BJ (cell line): ENCODE data around the gene IPO8. TPM values are rescaled to one million over a fixed set of nuclear protein-coding genes. Genes with fewer than 3 reads are reported as not detected.

Experiments used
- CTCF ChIA-PET: fragments of 350-600 bp; formaldehyde crosslinking; extraction: SDS; loops from one replicate; lab custom pipeline; 2021; ENCODE audit warnings: antibody characterized with exemption, inconsistent platforms; lab: Yijun Ruan, JAX
- POLR2A ChIA-PET: fragments of 300-600 bp; sonication (Branson Sonifier 250); formaldehyde crosslinking; extraction: SDS; loops from one replicate; lab custom pipeline; 2021; ENCODE audit warnings: antibody characterized with exemption; lab: Charles Lee
- DNase-seq: peaks from one replicate; pipeline ENCODE4 v3.0.0-alpha.2; 2011; ENCODE audit warnings: low read depth
- H3K27me3 ChIP-seq: 2 replicates; pipeline ENCODE4 v1.6.0; 2011; ENCODE audit warnings: low read length; ENCODE audit not compliant: control insufficient read depth, insufficient read depth
- H3K36me3 ChIP-seq: 2 replicates; pipeline ENCODE4 v1.5.1; 2011; ENCODE audit warnings: low read length; ENCODE audit not compliant: control insufficient read depth, insufficient read depth
- H3K4me3 ChIP-seq: 2 replicates; pipeline ENCODE4 v1.5.1; 2011; ENCODE audit warnings: low read depth, mild to moderate bottlenecking, control low read depth, low read length
- CTCF ChIP-seq: IDR thresholded peaks from 2 replicates; pipeline ENCODE4 v1.5.1; 2011; ENCODE audit warnings: low read depth, mild to moderate bottlenecking, control low read depth, inconsistent platforms, low read length, moderate library complexity; ENCODE audit not compliant: insufficient read depth
- polyA plus RNA-seq: library from polyadenylated mRNA; depleted of rRNA; stranded (reverse); fragments of >200 nt; gene quantifications from 2 replicates; pipeline ENCODE4 v1.2.3, GENCODE V29; 2011

The IPO8 gene
- polyA plus RNA-seq, 1 experiment, result 6.8 TPM

DNA sequence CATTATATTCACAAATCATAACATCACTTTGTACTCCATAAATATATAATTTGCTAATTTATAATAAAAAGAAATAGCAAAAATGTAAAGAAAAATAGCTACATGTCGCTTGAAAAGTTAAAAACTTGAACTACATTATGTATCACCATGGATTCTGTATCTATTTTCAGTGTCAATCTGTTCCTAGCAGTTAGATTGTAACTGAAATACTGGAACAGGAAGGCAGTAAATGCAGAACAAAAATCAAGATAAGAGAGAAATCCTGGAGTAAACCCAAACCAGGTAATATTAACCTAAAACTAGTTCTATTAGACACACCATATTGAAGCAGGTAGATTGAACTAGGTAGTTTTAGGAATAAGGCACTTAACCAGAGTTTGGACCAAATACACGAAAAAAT, 60.3 kb downstream of the IPO8 start:
- CTCF ChIA-PET, result no interaction called here
- POLR2A ChIA-PET, result no interaction called here

DNA sequence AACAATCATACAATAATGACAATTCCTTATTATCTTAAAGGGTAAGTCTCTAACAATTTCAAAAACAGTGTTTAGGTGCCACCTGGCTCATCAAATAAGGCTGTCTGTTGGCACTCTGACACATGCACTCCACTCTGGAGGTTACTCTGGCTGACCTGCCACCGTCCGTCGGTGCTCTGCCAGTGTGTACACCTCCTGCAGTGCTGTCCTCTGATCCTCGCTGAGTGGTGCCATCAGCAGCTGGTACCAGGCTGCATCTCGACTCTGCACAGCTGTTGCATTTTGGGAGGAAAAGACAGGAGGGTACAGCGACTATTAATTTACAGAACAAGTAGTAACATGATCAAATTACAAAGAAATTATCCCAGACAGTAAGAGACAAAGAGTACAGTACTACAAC, 63.9 kb downstream of the IPO8 start:
- H3K27me3 ChIP-seq, result no peaks in the 10 kb centered on the region
- H3K4me3 ChIP-seq, result no peak overlapping the region
- no peak for TF ChIP-seq CTCF
- H3K36me3 ChIP-seq, result peaks cover 7% of the 10 kb centered on the region; the same call in 1 of the 2 replicates
- DNase-seq, result no peak
- POLR2A ChIA-PET, result no interaction called here
- CTCF ChIA-PET, result interaction anchor here (1.0 kb wide), 1 partner anchor 9 kb away, joined by 4 read pairs; no protein-coding TSS in a partner anchor

More for the DNA sequence above, 60.3 kb downstream of the IPO8 start:
- Histone ChIP-seq H3K36me3 (peaks cover 5% of the 10 kb centered on the region; the same call in 1 of the 2 replicates), H3K27me3 (no peaks in the 10 kb centered on the region), H3K4me3 (no peak overlapping the region)
- DNase-seq, result no peak
- no peak for TF ChIP-seq CTCF

DNA sequence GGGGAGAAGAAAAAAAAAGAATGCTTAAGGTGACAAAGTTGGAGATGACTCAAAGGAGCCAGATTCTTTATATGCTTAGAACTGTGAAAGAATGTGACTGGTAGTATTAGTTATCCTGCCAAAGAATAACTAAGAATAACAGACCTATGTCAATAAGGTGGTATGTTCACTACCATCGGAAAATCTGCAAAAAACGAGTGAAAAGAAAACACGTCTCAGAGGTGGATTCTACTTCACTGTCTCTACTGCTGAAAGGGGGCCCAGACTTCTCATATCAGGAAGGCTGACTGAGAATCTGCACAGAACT, 64.7 kb downstream of the IPO8 start:
- DNase-seq, result no peak
- ChIA-PET CTCF (no interaction called here), POLR2A (no interaction called here)
- no peaks in the 10 kb centered on the region for H3K27me3 ChIP-seq
- no peak for TF ChIP-seq CTCF
- no peak overlapping the region for H3K4me3 ChIP-seq
- peaks cover 7% of the 10 kb centered on the region; the same call in 1 of the 2 replicates for H3K36me3 ChIP-seq

- Histone ChIP-seq H3K27me3 (no peaks in the 10 kb centered on the region), H3K4me3 (no peak overlapping the region), H3K36me3 (peaks cover 7% of the 10 kb centered on the region; the same call in 1 of the 2 replicates)
- POLR2A ChIA-PET, result interaction anchor here (0.6 kb wide), 1 partner anchor 166 kb away, joined by 5 read pairs; no protein-coding TSS in a partner anchor
- CTCF ChIA-PET, result no interaction called here
- TF ChIP-seq CTCF, result no peak
- no peak for DNase-seq
Measured at GRCh38 chr12:30630076-30630978, 65.3 kb downstream of the IPO8 start.

- Histone ChIP-seq H3K27me3 (no peaks in the 10 kb centered on the region), H3K36me3 (peaks cover 7% of the 10 kb centered on the region; the same call in 1 of the 2 replicates), H3K4me3 (no peak overlapping the region)
- TF ChIP-seq CTCF, result no peak
- ChIA-PET CTCF (interaction anchor here (0.6 kb wide), 1 partner anchor 1062 kb away, joined by 3 read pairs; no protein-coding TSS in a partner anchor), POLR2A (no interaction called here)
- no peak for DNase-seq
Measured at GRCh38 chr12:30626847-30627246, 68.8 kb downstream of the IPO8 start.
